GM06990 (cell line): Measurements from ENCODE around the gene CROCC.

ENCODE experiments used
- DNase-seq: peaks from one replicate; pipeline ENCODE4 v3.0.0-alpha.2; 2011; ENCODE audit not compliant: insufficient read length; ENCODE audit errors: extremely low read depth
- H3K27me3 ChIP-seq: replicated peaks from 2 replicates; pipeline ENCODE4 v1.6.0; 2011; ENCODE audit warnings: low read length; ENCODE audit not compliant: control insufficient read depth, insufficient read depth
- H3K36me3 ChIP-seq: 2 replicates; pipeline ENCODE4 v1.5.1; 2011; ENCODE audit warnings: low read length; ENCODE audit not compliant: control insufficient read depth, insufficient read depth
- H3K4me3 ChIP-seq: replicated peaks from 2 replicates; pipeline ENCODE4 v1.5.1; 2011; ENCODE audit warnings: low read depth, mild to moderate bottlenecking, control low read depth, low read length
- TF ChIP-seq, protein P1 (sequence below): IDR thresholded peaks from 2 replicates; pipeline ENCODE4 v1.5.1; 2011; ENCODE audit warnings: low read length, control low read depth, mild to moderate bottlenecking, inconsistent platforms; ENCODE audit not compliant: insufficient read depth, poor library complexity, severe bottlenecking

The CROCC gene

GRCh38 chr1:16954579-16954978, 32.8 kb downstream of the CROCC start:
- Histone ChIP-seq H3K27me3 (no peaks in the 10 kb centered on the region), H3K36me3 (no peaks in the 10 kb centered on the region), H3K4me3 (no peak overlapping the region)
- TF ChIP-seq, protein P1, sequence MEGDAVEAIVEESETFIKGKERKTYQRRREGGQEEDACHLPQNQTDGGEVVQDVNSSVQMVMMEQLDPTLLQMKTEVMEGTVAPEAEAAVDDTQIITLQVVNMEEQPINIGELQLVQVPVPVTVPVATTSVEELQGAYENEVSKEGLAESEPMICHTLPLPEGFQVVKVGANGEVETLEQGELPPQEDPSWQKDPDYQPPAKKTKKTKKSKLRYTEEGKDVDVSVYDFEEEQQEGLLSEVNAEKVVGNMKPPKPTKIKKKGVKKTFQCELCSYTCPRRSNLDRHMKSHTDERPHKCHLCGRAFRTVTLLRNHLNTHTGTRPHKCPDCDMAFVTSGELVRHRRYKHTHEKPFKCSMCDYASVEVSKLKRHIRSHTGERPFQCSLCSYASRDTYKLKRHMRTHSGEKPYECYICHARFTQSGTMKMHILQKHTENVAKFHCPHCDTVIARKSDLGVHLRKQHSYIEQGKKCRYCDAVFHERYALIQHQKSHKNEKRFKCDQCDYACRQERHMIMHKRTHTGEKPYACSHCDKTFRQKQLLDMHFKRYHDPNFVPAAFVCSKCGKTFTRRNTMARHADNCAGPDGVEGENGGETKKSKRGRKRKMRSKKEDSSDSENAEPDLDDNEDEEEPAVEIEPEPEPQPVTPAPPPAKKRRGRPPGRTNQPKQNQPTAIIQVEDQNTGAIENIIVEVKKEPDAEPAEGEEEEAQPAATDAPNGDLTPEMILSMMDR, result no peak
- no peak for DNase-seq

GRCh38 chr1:16955186-16955585, 33.5 kb downstream of the CROCC start:
- no peaks in the 10 kb centered on the region for H3K36me3 ChIP-seq
- no peaks in the 10 kb centered on the region for H3K27me3 ChIP-seq
- H3K4me3 ChIP-seq, result no peak overlapping the region
- TF ChIP-seq, protein P1, result no peak
- no peak for DNase-seq

- no peaks in the 10 kb centered on the region for H3K27me3 ChIP-seq
- no peak overlapping the region for H3K4me3 ChIP-seq
- TF ChIP-seq, protein P1, result no peak
- DNase-seq, result no peak
- no peaks in the 10 kb centered on the region for H3K36me3 ChIP-seq
These were observed 35.0 kb downstream of the CROCC start for GRCh38 chr1:16956775-16957174.

DNA sequence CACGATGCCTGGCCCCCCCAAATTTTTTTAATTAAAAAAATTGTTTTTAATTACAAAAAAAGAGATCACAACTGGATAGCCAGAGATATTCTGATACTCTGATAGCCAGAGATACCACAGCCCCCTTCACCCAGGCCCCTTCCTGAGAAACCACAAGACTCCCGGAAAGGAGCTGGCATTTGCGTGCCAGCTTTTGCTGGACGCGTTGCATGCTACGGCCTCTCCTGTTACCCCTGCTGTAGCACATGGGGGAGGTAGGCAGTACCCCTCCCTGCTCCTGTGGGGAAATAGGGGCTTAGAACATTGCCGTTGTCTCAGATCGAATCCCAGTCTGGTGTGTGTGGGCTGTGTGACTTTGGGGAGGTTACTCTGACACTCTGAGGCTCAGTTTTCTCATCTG, 36.0 kb downstream of the CROCC start:
- Histone ChIP-seq H3K36me3 (no peaks in the 10 kb centered on the region), H3K4me3 (no peak overlapping the region), H3K27me3 (no peaks in the 10 kb centered on the region)
- DNase-seq, result no peak
- TF ChIP-seq, protein P1, result no peak

DNA sequence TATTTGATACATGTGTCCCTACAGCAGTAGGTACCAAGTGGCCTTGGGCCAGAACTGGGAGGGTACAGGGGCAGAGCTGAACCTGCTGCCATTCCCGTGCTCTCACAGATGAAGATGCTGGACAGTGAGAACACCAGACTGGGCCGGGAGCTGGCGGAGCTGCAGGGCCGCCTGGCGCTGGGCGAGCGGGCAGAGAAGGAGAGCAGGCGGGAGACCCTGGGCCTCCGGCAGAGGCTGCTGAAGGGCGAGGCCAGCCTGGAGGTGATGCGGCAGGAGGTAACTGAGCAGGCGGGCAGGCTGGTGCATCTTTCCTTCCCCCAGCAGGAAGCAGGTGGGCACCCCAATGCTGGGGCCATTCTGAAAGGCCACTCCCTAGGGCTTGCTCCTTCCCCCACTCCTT, 36.7 kb downstream of the CROCC start:
- Histone ChIP-seq H3K36me3 (no peaks in the 10 kb centered on the region), H3K4me3 (no peak overlapping the region), H3K27me3 (no peaks in the 10 kb centered on the region)
- DNase-seq, result no peak
- TF ChIP-seq, protein P1, result no peak
